HL-60 (cell line): ENCODE data around the gene TNNT1.

Experiments used
- GABPA ChIP-seq: IDR thresholded peaks from 2 replicates; pipeline ENCODE4 v1.6.1; 2012; ENCODE audit warnings: low read depth
- POLR2AphosphoS5 ChIP-seq: IDR thresholded peaks from 2 replicates; pipeline ENCODE4 v1.6.1; 2012; ENCODE audit warnings: low read depth
- TF ChIP-seq, protein P1 (sequence below): IDR thresholded peaks from one replicate; pipeline ENCODE4 v1.5.1; 2011; ENCODE audit warnings: low read length, control low read depth, inconsistent platforms; ENCODE audit not compliant: insufficient read depth

DNA sequence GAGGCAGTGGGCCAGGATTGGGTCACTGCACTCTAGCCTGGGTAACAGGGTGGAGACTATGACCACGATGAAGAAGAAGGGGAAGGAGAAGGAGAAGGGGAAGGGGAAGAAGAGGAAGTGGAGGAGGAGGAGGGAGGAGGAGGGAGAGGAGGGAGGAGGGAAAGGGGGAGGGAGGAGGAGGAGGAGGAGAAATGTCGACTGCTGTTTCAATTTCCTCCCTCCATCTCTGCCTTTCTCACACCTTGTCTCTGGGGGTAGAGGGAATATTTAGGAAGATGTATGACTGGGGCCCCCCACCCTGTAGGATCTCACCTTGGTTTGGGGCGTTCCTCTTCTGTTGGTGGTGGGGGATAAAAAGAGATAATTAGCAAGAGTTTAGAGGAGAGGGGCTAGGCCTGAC lies 3.8 kb downstream of the TNNT1 start:
- TF ChIP-seq, protein P1, sequence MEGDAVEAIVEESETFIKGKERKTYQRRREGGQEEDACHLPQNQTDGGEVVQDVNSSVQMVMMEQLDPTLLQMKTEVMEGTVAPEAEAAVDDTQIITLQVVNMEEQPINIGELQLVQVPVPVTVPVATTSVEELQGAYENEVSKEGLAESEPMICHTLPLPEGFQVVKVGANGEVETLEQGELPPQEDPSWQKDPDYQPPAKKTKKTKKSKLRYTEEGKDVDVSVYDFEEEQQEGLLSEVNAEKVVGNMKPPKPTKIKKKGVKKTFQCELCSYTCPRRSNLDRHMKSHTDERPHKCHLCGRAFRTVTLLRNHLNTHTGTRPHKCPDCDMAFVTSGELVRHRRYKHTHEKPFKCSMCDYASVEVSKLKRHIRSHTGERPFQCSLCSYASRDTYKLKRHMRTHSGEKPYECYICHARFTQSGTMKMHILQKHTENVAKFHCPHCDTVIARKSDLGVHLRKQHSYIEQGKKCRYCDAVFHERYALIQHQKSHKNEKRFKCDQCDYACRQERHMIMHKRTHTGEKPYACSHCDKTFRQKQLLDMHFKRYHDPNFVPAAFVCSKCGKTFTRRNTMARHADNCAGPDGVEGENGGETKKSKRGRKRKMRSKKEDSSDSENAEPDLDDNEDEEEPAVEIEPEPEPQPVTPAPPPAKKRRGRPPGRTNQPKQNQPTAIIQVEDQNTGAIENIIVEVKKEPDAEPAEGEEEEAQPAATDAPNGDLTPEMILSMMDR: no peak
- TF ChIP-seq GABPA: no peak
- TF ChIP-seq POLR2AphosphoS5: no peak
